ENCODE data around the gene SIGLEC12. TPM values are rescaled to one million over a fixed set of nuclear protein-coding genes. Genes with fewer than 3 reads are reported as not detected.

Gene SIGLEC12
- total RNA-seq, 1 donor from 2014 or later = not detected

GRCh38 chr19:51461723-51462161, 39.9 kb downstream of the SIGLEC12 start:
- Mint-ChIP-seq H3K36me3 (ENCODE audit: low read depth, unreplicated experiment) (peaks cover 6% of the 10 kb centered on the region), H3K9me3 (ENCODE audit: unreplicated experiment) (no peaks in the 10 kb centered on the region)
- TF ChIP-seq CTCF (IDR thresholded peaks at IDR 0.05; ENCODE audit: unreplicated experiment) = no peak

GRCh38 chr19:51460164-51460992, 41.2 kb downstream of the SIGLEC12 start:
- H3K36me3 Mint-ChIP-seq (ENCODE audit: low read depth, unreplicated experiment) = peaks cover 6% of the 10 kb centered on the region
- no peak for DNase-seq (ENCODE audit: low spot score)
- H3K27ac Mint-ChIP-seq (ENCODE audit: unreplicated experiment) = no peak overlapping the region
- H3K27me3 Mint-ChIP-seq (ENCODE audit: unreplicated experiment) = peaks cover 8% of the 10 kb centered on the region
- TF ChIP-seq CTCF (IDR thresholded peaks at IDR 0.05; ENCODE audit: unreplicated experiment) = no peak
- H3K4me1 Mint-ChIP-seq (ENCODE audit: unreplicated experiment) = peaks cover 21% of the 10 kb centered on the region
- H3K4me3 Mint-ChIP-seq (ENCODE audit: unreplicated experiment) = peak overlapping the region; percentile 31
- H3K9me3 Mint-ChIP-seq (ENCODE audit: unreplicated experiment) = no peaks in the 10 kb centered on the region

More at GRCh38 chr19:51461723-51462161, 39.9 kb downstream of the SIGLEC12 start:
- peaks cover 31% of the 10 kb centered on the region for H3K4me1 Mint-ChIP-seq (ENCODE audit: unreplicated experiment)
- H3K4me3 Mint-ChIP-seq (ENCODE audit: unreplicated experiment) = no peak overlapping the region
- H3K27me3 Mint-ChIP-seq (ENCODE audit: unreplicated experiment) = peaks cover 8% of the 10 kb centered on the region
- no peak for DNase-seq (ENCODE audit: low spot score)
- H3K27ac Mint-ChIP-seq (ENCODE audit: unreplicated experiment) = no peak overlapping the region

GRCh38 chr19:51458899-51459505, 42.6 kb downstream of the SIGLEC12 start:
- Mint-ChIP-seq H3K9me3 (ENCODE audit: unreplicated experiment) (no peaks in the 10 kb centered on the region), H3K27me3 (ENCODE audit: unreplicated experiment) (peaks cover 5% of the 10 kb centered on the region), H3K4me1 (ENCODE audit: unreplicated experiment) (peaks cover 13% of the 10 kb centered on the region), H3K36me3 (ENCODE audit: low read depth, unreplicated experiment) (peaks cover 6% of the 10 kb centered on the region), H3K27ac (ENCODE audit: unreplicated experiment) (no peak overlapping the region), H3K4me3 (ENCODE audit: unreplicated experiment) (no peak overlapping the region)
- DNase-seq (ENCODE audit: low spot score) = no peak
- no peak for TF ChIP-seq CTCF (IDR thresholded peaks at IDR 0.05; ENCODE audit: unreplicated experiment)

GRCh38 chr19:51458051-51458645, 43.5 kb downstream of the SIGLEC12 start, which contains the start of gene SIGLEC8:
SIGLEC8 (minus strand) TSS chr19:51458454; CDS start chr19:51458387, 67 bp downstream.
- no peak for DNase-seq (ENCODE audit: low spot score)
- peaks cover 13% of the 10 kb centered on the region for H3K4me1 Mint-ChIP-seq (ENCODE audit: unreplicated experiment)
- H3K36me3 Mint-ChIP-seq (ENCODE audit: low read depth, unreplicated experiment) = peaks cover 6% of the 10 kb centered on the region
- H3K4me3 Mint-ChIP-seq (ENCODE audit: unreplicated experiment) = no peak within 1 kb of the TSS
- peaks cover 5% of the 10 kb centered on the region for H3K27me3 Mint-ChIP-seq (ENCODE audit: unreplicated experiment)
- TF ChIP-seq CTCF (IDR thresholded peaks at IDR 0.05; ENCODE audit: unreplicated experiment) = no peak
- no peak within 1 kb of the TSS for H3K27ac Mint-ChIP-seq (ENCODE audit: unreplicated experiment)
- H3K9me3 Mint-ChIP-seq (ENCODE audit: unreplicated experiment) = no peaks in the 10 kb centered on the region
